T47D (cell line): Measurements from ENCODE around the gene RLN3.

ENCODE experiments used
- DNase-seq, 2 experiments: peaks; one replicate each; pipeline versions ENCODE4 v3.0.0 to v3.0.0-alpha.2; 2011 to 2012; ENCODE audit warnings: low read depth in 1 of 2, low spot score in 1 of 2
- JUND ChIP-seq: IDR thresholded peaks from 2 replicates; pipeline ENCODE4 v1.6.1; 2012; ENCODE audit warnings: low read depth
- in situ Hi-C: cut with HindIII; loops from 2 replicates; pipeline ENCODE4 v1.10.0; 2016; ENCODE audit warnings: low sequenced_read_pairs, low pct_unique_long_range_greater_than_20kb

Gene RLN3, protein sequence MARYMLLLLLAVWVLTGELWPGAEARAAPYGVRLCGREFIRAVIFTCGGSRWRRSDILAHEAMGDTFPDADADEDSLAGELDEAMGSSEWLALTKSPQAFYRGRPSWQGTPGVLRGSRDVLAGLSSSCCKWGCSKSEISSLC

DNA sequence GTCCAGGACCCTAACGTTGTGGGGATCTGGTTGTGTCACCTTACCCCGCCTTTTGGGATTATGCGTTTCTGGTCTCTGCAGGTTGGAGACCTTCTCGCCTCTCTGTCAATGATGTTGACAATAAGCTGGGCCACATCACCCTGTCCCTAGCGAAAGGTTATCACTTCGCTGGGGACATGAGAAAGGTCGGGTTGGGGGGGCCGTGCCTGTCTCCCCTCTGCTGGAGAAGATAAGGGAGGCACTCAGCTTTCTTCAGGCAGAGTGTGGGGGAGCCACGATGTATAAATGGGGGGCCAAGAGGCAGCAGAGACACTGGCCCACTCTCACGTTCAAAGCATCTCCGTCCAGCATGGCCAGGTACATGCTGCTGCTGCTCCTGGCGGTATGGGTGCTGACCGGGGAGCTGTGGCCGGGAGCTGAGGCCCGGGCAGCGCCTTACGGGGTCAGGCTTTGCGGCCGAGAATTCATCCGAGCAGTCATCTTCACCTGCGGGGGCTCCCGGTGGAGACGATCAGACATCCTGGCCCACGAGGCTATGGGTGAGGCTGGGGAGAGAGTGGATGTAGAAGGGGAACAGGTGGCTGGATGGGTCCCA, at the start of gene RLN3:
Gene RLN3 (plus strand): TSS at position 293 of the 595 bp plus-strand sequence. CDS start 57 bp downstream, at position 350.
- in situ Hi-C loops: no loop called here
- no peak for DNase-seq
- TF ChIP-seq JUND: no peak

GRCh38 chr19:13978351-13979243, 49.4 kb upstream of the RLN3 start:
- in situ Hi-C loops: no loop called here
- TF ChIP-seq JUND: no peak
- no peak for DNase-seq

GRCh38 chr19:13979244-13979615, 48.7 kb upstream of the RLN3 start:
- no peak for DNase-seq
- TF ChIP-seq JUND: no peak
- in situ Hi-C loops: no loop called here

DNA sequence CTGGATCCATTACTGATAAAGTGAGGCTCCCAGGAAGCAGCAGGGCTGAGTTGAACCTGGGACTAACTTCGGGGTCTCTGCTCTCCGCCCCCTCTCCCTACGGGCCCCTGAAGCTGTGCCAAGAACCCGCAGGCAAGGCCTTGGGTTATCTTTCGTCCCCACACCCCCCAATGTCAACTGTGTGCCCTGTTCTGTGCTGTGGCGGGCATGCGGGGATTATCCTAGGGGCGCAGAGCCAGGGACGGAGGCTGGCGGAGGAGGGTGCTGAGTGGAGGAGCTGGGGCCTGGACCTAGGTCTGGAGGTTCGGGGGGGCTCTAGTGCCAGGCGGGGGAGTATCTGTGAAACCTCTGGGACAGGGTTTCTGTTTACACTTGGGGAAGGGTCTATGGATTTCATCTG, 48.3 kb upstream of the RLN3 start:
- no peak for DNase-seq
- no peak for TF ChIP-seq JUND
- in situ Hi-C loops: no loop called here

- no peak for TF ChIP-seq JUND
- no peak for DNase-seq
- in situ Hi-C loops: no loop called here
Measured at GRCh38 chr19:13980340-13980739, 47.6 kb upstream of the RLN3 start.

DNA sequence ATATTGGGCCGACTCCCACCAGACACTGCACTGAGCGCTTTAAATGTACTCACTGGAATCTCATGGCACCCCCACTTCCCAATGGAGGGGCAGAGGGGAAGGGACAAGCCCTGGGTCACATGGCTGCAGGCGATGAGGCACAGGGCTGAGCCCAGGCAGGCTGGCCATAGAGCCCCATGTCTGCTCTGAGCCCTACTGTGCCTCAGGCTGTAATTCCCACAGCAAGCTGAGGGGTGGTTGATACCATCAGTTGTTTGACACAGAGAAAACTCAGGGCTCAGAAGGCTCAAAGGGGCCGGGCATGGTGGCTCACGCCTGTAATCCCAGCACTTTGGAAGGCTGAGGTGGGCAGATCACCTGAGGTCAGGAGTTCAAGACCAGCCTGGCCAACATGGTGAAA, 46.9 kb upstream of the RLN3 start:
- in situ Hi-C loops: no loop called here
- no peak for TF ChIP-seq JUND
- no peak for DNase-seq

- TF ChIP-seq JUND: no peak
- DNase-seq: no peak
- in situ Hi-C loops: no loop called here
Measured at GRCh38 chr19:13981467-13981866, 46.5 kb upstream of the RLN3 start.

DNA sequence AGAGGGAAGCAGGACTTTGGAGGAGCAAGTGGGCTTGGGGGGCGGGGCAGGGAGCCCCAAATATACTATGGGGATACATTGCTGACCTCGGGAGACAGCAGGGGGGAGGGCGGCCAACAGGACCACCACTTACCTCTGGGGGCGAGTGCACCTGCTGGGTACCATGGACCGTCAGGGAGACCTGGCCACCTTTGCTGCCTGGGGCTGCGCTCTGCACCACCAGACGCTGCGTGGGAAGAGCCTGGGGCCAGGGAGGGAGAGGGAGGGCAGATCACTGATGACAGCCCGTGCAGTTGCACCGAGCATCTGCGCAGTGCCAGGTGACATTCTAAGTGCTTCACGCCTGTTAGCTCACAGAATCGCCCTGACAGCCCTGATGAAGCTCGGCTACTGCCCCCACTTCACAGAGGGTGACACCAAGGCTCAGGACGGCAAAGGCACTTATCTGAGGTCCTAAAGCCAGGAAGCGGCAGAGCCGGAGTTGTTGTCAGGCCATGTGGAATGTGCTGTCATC, 45.9 kb upstream of the RLN3 start:
- in situ Hi-C loops: no loop called here
- no peak for DNase-seq
- no peak for TF ChIP-seq JUND

GRCh38 chr19:13982773-13983172, 45.2 kb upstream of the RLN3 start:
- in situ Hi-C loops: no loop called here
- DNase-seq: no peak
- TF ChIP-seq JUND: no peak

DNA sequence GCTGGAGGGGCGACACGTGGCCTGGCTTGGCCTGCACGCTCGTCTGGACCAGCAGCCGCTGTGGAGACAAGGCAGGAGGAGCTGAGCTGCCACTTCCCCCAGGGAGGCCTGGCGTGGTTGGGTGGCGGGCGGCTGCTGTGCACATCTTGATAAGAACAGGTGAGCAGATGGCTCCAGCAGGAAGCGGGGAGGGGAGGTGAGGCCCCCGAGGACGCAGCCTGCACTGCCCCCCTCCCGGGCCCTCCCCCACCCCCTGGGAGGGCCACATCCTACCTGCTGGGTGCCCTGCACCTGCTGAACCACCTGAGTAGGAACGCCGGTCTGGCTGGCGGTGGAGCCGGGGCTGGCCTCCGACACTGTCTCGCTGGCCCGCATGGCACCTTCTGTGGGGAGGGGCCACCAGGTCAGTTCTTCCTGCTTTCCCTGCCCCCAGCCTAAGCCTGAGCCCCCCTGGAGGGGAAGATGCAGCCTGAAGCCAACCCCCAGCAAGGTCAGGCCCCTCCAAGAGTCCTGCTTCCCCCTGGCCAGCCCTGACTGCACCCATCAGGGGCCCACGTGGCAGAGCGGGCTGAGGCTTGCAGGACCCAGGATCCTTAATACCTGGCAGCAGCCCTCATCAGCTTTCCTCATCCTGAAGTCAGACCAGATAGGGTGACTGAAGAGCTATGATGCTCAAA, 44.6 kb upstream of the RLN3 start:
- in situ Hi-C loops: no loop called here
- TF ChIP-seq JUND: no peak
- DNase-seq: no peak

- TF ChIP-seq JUND: no peak
- DNase-seq: no peak
- in situ Hi-C loops: no loop called here
Measured at GRCh38 chr19:13984186-13984585, 43.8 kb upstream of the RLN3 start.

GRCh38 chr19:13984875-13985741, 42.8 kb upstream of the RLN3 start:
- TF ChIP-seq JUND: no peak
- no peak for DNase-seq
- in situ Hi-C loops: no loop called here
